CD4-positive, alpha-beta T cell treated with Interleukin-6 for 4 hours (primary cell): ENCODE measurements around the gene LGALS7B.
"Not testable (repeated sequence)": the region's sequence is repeated elsewhere in the genome, so short reads cannot be mapped to it uniquely, and the experiment has no call there.

Experiments
- DNase-seq: peaks from one replicate; pipeline ENCODE4 v3.0.0-alpha.2; 2020; ENCODE audit warnings: mixed read lengths

The LGALS7B gene

DNA sequence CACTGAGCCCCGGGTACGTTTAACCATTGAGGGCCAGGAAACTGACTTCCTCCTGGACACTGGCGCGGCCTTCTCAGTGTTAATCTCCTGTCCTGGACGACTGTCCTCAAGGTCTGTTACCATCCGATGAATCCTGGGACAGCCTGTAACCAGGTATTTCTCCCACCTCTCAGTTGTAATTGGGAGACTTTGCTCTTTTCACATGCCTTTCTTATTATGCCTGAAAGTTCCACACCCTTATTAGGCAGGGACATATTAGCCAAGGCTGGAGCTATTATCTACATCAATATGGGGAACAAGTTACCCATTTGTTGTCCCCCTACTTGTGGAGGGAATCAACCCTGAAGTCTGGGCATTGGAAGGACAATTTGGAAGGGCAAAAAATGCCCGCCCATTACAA is 36.9 kb downstream of the LGALS7B start:
- DNase-seq = not testable (repeated sequence)

GRCh38 chr19:38826856-38827551 is 38.0 kb downstream of the LGALS7B start:
- DNase-seq = no peak

DNA sequence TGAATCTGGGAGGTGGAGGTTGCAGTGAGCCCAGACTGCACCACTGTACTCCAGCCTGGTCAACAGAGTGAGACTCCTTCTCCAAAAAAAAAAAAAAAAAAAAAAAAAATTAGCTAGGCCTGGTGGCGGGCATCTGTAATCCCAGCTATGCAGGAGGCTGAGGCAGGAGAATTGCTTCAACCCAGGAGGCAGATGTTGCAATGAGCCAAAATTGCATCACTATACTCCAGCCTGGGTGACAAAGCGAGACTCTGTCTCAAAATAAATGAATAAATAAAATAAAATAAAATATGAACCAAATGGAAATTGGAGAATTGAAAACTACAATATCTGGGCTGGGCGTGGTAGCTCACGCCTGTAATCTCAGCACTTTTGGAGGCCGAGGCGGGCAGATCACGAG is 40.2 kb downstream of the LGALS7B start:
- not testable (repeated sequence) for DNase-seq

- no peak for DNase-seq
Observed at GRCh38 chr19:38830039-38830733, 41.2 kb downstream of the LGALS7B start.

DNA sequence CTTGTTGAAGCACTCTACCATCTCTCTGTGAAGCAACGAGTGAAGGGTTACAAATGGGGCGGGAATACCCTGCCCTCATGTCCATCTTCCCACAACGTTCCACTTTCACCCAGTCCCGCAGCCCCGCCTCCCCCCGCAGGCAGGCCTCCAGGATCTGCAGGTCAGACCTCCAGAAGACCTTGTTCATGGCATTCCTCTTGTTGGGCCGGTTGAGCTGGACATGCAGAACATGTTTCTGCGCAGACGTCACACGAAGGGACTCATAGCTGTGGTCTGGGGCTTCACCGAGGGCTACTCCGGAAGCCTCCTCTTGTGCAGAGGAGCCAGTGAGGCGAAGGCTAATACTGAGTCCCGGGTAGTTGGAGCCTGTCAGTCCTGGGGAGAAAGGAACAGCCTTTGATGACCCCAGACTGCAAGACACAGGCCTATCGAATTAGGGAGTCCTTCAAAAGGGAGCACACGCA is 42.2 kb downstream of the LGALS7B start:
- DNase-seq = peak; percentile 10

GRCh38 chr19:38833092-38833425 is 44.1 kb downstream of the LGALS7B start:
- no peak for DNase-seq

DNA sequence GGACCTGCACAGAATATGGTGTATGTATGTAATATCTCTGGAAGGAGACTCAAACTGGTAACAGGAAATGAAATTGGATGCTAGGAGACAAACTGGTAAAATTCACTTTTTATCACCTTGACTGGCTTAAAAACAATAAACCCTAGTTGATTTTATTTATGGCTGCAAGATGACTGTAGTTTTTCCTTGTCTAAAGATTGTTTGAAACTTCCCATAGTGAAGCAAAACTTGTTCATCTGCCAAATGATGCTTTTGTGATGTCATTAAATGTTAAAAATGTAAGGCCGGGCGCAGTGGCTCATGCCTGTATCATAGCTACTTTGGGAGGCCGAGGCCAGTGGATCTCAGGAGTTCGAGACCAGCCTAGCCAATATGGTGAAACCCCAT is 45.1 kb downstream of the LGALS7B start:
- DNase-seq = no peak

GRCh38 chr19:38834590-38834989 is 45.6 kb downstream of the LGALS7B start:
- DNase-seq = no peak

DNA sequence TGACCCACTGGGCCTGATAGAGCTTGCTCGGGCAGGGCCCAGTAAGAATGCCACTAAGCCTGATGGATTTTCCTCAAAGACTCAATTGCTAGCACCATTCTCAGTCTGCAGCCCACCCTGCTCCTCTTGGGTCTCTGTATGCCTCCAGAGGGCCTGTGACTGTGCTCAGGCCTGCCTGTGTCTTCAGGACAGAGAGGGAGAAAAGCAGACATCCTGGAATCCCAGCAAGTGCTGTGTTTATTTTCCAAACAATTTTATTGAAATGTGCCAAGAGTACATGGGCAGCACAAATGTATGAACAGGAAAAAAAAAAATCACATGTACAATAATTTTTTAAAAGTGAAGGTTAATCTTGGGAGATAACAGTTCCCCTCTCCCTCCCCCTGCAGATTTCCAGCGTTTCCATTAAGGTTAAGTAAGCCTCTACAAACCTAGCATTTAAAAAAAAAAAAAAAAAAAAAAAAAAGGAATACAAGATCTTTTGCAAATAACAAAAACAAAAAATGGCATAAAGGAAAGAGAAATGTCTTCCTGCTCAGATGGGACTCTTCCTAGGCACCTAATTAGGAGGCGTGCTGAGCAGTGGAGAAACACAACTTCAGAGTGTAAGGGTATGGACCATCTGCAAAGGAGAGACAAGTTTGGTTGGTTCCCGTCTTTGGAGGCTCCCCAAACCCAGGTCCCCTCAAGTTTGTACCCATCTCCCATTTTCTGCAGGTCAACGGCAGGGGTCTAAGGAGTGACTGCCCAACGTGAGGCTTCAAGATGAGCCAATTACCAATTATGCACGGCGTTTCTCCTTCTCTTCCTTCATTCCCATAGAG is 47.4 kb downstream of the LGALS7B start:
- no peak for DNase-seq

DNA sequence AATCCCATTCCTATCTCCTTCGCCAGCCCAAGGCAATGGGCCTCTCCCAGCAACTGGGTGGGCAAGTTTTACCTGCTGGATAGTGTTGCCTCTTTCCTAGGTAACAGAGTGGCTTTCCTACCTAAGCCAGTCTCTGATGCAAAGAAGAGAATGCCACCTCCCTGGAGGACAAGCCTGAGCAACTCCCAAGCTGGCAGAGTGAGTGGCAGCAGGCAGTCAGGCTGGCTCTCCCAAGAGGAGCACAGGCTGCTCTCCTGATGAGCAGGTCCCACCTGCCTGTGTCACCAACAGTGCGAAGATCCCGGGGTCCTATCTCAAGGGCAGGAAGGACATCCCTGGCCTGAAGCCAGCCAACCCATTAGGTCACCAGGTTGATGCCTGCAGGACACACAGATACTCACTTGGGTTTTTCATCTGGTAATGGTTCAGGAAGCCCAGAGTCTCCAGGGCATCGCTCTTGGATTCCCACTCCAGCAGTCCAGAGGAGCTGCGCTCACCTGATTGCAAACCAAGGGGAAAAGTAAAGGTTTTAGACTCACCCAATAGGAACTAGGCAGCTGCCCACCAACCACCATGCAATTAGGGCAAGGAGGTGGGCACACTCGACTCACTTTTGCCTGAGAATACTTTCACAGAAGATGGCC is 48.1 kb downstream of the LGALS7B start:
- no peak for DNase-seq

DNA sequence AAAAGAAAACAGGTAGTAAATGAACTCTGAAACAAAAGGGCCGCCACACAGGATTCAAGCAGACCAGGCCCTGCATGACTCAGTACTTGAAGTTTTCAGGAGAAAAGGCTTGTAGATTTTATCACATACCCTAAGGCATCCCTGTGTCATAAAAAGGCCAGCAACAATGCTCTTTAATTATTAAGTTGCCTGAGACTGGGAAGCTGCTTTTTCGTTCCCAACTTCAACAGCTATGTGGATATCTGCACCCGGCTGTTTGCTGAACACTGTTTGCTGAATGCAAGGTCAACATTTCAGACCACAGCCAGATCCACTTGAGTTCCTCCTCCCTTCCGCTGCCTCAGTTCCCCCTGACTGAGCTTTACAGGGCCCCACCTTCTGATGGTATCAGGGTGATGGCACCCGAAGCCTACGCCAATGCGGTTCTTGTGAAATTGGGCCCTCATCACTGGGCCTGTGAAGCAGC is 48.7 kb downstream of the LGALS7B start:
- DNase-seq = no peak

GRCh38 chr19:38838208-38838985 is 49.4 kb downstream of the LGALS7B start:
- peak; percentile 61 for DNase-seq

GRCh38 chr19:38838986-38839761 is 50.2 kb downstream of the LGALS7B start:
- DNase-seq = no peak

DNA sequence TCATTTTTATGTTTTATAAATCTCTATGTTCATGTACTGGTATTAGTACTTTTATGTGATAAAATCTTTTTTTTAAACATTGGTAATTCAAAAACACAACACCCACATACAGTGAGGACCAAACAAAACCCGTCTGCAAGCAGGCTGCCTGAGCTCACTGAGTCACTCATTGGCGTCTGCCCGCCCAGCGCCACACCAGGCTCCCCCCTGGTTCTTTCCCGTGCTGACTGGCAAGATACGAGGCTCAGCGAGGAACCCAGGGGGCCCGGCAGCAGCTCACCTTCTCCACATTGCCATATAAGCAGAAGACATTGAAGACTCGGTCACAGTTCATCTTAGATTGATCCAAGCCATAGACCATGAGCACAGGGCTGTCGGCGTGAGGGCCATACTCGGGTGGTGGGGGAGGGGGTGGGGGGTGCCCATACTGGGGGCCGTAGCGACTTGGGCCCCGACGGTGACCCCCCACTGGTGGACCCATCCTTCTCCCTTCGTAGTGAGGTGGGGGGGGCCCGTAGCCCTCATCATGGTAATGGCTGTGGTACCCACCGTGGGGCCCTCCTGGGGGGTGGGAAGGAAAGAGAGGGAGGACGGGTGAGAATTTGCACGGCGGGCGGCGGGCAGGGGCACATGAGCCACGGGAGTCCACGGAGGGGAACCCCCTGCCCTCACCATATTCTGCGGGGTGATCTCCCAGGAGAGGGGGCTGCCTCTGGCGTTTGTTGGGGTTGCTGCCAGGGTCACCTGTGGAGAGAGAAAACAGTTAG is 51.0 kb downstream of the LGALS7B start:
- no peak for DNase-seq

- DNase-seq = no peak
Observed at GRCh38 chr19:38840583-38840968, 51.6 kb downstream of the LGALS7B start.
